ENCODE data around the gene TRPT1.

- TF ChIP-seq CTCF (conservative IDR thresholded peaks at IDR 0.05; ENCODE audit: low read depth in 2 of 2), result no peak
- TF ChIP-seq EZH2 (IDR thresholded peaks at IDR 0.05; ENCODE audit: low read depth, unreplicated experiment), result no peak
- no peak for TF ChIP-seq EZH2phosphoT487 (IDR thresholded peaks at IDR 0.05; ENCODE audit: unreplicated experiment)
- TF ChIP-seq POLR2AphosphoS5 (IDR thresholded peaks at IDR 0.05; ENCODE audit: low read depth), result no peak
- TF ChIP-seq CREB1 (CRISPR knock-in tag; IDR thresholded peaks at IDR 0.05; ENCODE audit: low read depth), result no peak
- no peak for TF ChIP-seq REST (IDR thresholded peaks at IDR 0.05; ENCODE audit: unreplicated experiment)
- no peak for TF ChIP-seq ZNF331 (CRISPR knock-in tag; IDR thresholded peaks at IDR 0.05; ENCODE audit: low read depth)
- TF ChIP-seq JUNB (IDR thresholded peaks at IDR 0.05; ENCODE audit: unreplicated experiment), result no peak
- no peak for TF ChIP-seq ZNF114 (CRISPR knock-in tag; IDR thresholded peaks at IDR 0.05)
- TF ChIP-seq ZNF462 (CRISPR knock-in tag; IDR thresholded peaks at IDR 0.05), result no peak
- TF ChIP-seq NANOG (IDR thresholded peaks at IDR 0.05; ENCODE audit: borderline replicate concordance), result no peak
- TF ChIP-seq STAT1 (IDR thresholded peaks at IDR 0.05; ENCODE audit: unreplicated experiment), result no peak
- no peak for TF ChIP-seq ETS1 (IDR thresholded peaks at IDR 0.05)
Measured at GRCh38 chr11:64263021-64263946, 37.3 kb upstream of the TRPT1 start.
